Thymus (tissue), 11 donors: ENCODE data around the gene PCSK6. TPM values are rescaled to one million over a fixed set of nuclear protein-coding genes. Genes with fewer than 3 reads are reported as not detected.

Experiments
- DNase-seq, 9 donors: peaks; one replicate each; pipeline ENCODE4 v3.0.0-alpha.2; 2013; ENCODE audit warnings: low spot score in 9 of 9, low read depth in 6 of 9, missing footprints in 1 of 9
- H3K27ac ChIP-seq, 2 donors: one replicate each; pipeline ENCODE4 v1.5.1; 2013; ENCODE audit warnings: control low read depth in 1 of 2, low read depth in 1 of 2, low read length in 1 of 2, mild to moderate bottlenecking in 1 of 2, moderate library complexity in 1 of 2
- H3K27me3 ChIP-seq, 2 donors: one replicate each; pipeline ENCODE4 v1.5.1; 2013; ENCODE audit warnings: low read length in 1 of 2; ENCODE audit not compliant: control insufficient read depth in 2 of 2, insufficient read depth in 1 of 2
- H3K36me3 ChIP-seq, 2 donors: one replicate each; pipeline ENCODE4 v1.5.1; 2013; ENCODE audit warnings: low read length in 1 of 2, mild to moderate bottlenecking in 1 of 2, moderate library complexity in 1 of 2; ENCODE audit not compliant: control insufficient read depth in 2 of 2, insufficient read depth in 2 of 2
- H3K4me1 ChIP-seq, 2 donors: one replicate each; pipeline ENCODE4 v1.5.1; 2013; ENCODE audit warnings: low read length in 2 of 2; ENCODE audit not compliant: control insufficient read depth in 2 of 2, insufficient read depth in 2 of 2
- H3K4me3 ChIP-seq, 2 donors: one replicate each; pipeline ENCODE4 v1.5.1; 2013; ENCODE audit warnings: low read length in 2 of 2, control low read depth in 1 of 2, mild to moderate bottlenecking in 1 of 2
- H3K9me3 ChIP-seq, 2 donors: one replicate each; pipeline ENCODE4 v1.5.1; 2013; ENCODE audit warnings: low read length in 1 of 2, mild to moderate bottlenecking in 1 of 2; ENCODE audit not compliant: control insufficient read depth in 2 of 2, insufficient read depth in 1 of 2
- WGBS: extraction: QIAGEN DNeasy Blood & Tissue Kit; methylation state at CpG from one replicate; pipeline ENCODE4 v1.1.7; 2013; 5-methylcytosine and 5-hydroxymethylcytosine counted together
- polyA plus RNA-seq: library from polyadenylated mRNA; stranded (reverse); fragments of 200-250 nt; gene quantifications from one replicate; pipeline ENCODE4 v1.2.3, GENCODE V29; 2013
- total RNA-seq: library from RNA; stranded (reverse); fragments of 120-200 nt; gene quantifications from one replicate; pipeline ENCODE4 v1.2.4, GENCODE V29; 2013
- donor health status: healthy.

Gene PCSK6
- total and polyA plus RNA-seq, 2 donors = 10.1 to 10.5 TPM

DNA sequence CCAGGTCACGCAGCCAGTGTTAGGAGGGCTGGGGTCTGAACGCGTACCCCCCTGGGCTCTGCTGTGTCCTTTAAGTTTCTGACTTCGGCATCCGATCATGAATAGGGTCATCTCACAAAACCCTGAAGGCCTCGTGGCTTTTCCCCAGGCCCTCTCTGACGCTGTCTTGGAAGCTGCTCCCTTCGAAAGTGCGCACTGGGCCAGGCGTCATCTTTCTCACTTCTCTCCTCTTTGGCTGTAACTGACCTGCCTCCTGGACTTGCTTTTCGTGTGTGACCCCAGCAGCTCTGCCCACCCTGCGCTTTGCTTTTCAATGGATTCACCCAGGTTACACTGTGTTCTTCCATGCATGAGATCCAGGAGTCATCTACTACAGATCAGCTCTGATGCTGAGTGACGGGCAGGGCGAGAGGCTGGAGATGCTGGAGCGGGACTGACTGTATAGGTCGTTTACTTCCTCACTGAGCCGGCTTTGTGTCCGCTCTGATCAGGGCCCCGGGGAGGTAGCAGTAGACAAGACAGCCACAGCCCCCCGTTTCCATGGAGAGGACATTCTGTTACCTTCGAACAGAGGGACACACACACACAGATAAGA, 45.0 kb upstream of the PCSK6 start:
- no peaks in the 10 kb centered on the region for H3K4me1 ChIP-seq
- H3K27ac ChIP-seq = no peak overlapping the region
- no peaks in the 10 kb centered on the region for H3K27me3 ChIP-seq
- DNase-seq = no peak
- H3K36me3 ChIP-seq = no peaks in the 10 kb centered on the region
- H3K4me3 ChIP-seq = no peak overlapping the region
- no peaks in the 10 kb centered on the region for H3K9me3 ChIP-seq
- 95% methylated on average over 21 of the region's 21 CpGs for WGBS

GRCh38 chr15:101533371-101534140, 44.0 kb upstream of the PCSK6 start:
- H3K27ac ChIP-seq = no peak overlapping the region
- H3K27me3 ChIP-seq = no peaks in the 10 kb centered on the region
- no peaks in the 10 kb centered on the region for H3K4me1 ChIP-seq
- WGBS = 92% methylated on average over 13 of the region's 13 CpGs
- H3K9me3 ChIP-seq = no peaks in the 10 kb centered on the region
- H3K4me3 ChIP-seq = no peak overlapping the region
- DNase-seq = no peak
- H3K36me3 ChIP-seq = no peaks in the 10 kb centered on the region

- H3K27ac ChIP-seq = no peak overlapping the region
- H3K4me1 ChIP-seq = no peaks in the 10 kb centered on the region
- no peaks in the 10 kb centered on the region for H3K36me3 ChIP-seq
- H3K4me3 ChIP-seq = no peak overlapping the region
- WGBS = 98% methylated on average over 6 of the region's 6 CpGs
- H3K27me3 ChIP-seq = no peaks in the 10 kb centered on the region
- no peaks in the 10 kb centered on the region for H3K9me3 ChIP-seq
- DNase-seq = no peak
Observed at GRCh38 chr15:101532865-101533264, 43.4 kb upstream of the PCSK6 start.

DNA sequence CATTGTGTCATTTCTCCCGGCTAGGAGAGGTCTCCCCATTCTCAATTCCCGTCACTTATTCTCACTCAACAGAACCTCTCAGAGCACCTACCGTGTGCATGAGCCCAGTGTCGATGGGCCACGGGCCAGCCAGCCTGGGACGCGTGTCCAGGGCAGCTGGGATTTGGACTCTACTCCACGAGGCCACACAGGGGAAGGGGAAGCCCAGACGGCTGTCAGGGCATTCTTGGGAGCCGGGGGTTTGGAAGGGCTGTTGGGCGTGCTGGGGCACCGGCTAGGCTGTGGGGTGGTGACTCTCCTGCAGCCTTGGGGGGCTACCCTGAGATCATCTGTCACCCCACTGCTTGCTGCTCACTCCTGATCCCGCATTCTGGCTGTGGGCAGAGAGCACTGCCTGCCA, 41.7 kb upstream of the PCSK6 start:
- no peak for DNase-seq
- Histone ChIP-seq H3K27me3 (no peaks in the 10 kb centered on the region), H3K27ac (no peak overlapping the region), H3K4me1 (no peaks in the 10 kb centered on the region), H3K9me3 (no peaks in the 10 kb centered on the region), H3K36me3 (no peaks in the 10 kb centered on the region), H3K4me3 (no peak overlapping the region)
- 93% methylated on average over 13 of the region's 13 CpGs for WGBS

GRCh38 chr15:101530224-101530958, 40.9 kb upstream of the PCSK6 start:
- Histone ChIP-seq H3K36me3 (no peaks in the 10 kb centered on the region), H3K9me3 (no peaks in the 10 kb centered on the region), H3K27me3 (no peaks in the 10 kb centered on the region), H3K4me1 (no peaks in the 10 kb centered on the region), H3K27ac (no peak overlapping the region), H3K4me3 (no peak overlapping the region)
- no peak for DNase-seq
- WGBS = 97% methylated on average over 17 of the region's 17 CpGs

DNA sequence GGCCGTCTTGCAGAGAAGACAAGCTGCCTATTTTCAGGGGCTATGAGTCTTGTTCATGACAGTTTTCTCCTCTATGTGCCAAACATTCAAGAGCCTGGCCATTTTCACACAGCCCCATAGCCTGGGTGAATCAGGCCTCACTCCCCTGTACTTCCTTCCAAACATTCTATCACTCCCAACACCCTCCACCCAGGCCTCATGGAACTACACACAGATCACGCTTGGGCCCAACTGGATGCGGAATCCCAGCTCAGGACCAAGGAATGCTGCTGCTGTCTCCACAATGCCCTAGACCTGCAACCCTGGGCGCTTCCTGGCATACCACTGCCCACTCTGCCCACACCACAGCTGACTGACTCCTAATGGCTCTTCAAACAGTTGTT, 39.4 kb upstream of the PCSK6 start:
- Histone ChIP-seq H3K4me3 (no peak overlapping the region), H3K27ac (no peak overlapping the region), H3K36me3 (no peaks in the 10 kb centered on the region), H3K9me3 (no peaks in the 10 kb centered on the region), H3K4me1 (no peaks in the 10 kb centered on the region), H3K27me3 (no peaks in the 10 kb centered on the region)
- WGBS = 71% methylated on average over 4 of the region's 4 CpGs
- no peak for DNase-seq

DNA sequence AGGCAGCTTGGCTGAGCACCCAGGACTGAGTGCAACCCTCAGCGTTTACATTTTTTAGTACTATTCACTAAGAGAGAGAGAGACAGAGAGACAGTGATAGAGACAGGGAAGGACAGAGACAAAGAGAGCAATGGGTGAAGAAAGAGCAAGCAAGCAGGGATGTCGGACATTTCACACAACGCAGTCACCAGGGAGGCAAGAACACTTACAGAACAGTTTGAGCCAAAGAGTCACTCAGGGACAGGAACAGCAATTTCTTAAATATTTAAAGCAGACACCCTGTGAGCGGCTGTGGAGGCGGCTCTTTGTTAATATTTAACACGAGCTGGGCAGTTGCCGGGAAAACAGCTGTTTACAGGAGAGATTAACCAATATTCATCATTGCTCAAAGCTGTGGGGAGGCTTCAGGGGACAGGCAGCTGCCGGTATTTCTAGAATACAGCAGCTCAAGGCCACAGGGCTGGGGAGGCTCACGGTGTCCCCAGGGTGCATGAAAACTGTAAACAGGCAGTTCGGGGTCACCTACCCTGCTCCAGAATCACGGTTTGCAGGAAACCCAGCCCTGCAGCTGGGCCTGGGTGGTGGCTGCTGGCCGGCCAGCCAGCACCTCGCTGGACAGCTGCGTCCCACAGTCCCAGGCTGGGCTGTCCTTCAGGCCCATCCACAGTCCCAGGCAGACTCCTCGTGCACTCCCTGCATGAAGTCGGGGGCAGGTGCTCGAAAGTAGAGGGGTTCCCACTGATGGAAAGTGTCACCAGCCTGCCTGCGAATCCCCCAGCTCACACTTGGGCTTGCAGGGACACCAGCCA, 38.8 kb upstream of the PCSK6 start:
- Histone ChIP-seq H3K4me3 (no peak overlapping the region), H3K9me3 (no peaks in the 10 kb centered on the region), H3K27ac (no peak overlapping the region), H3K27me3 (no peaks in the 10 kb centered on the region), H3K4me1 (no peaks in the 10 kb centered on the region), H3K36me3 (no peaks in the 10 kb centered on the region)
- DNase-seq = no peak
- WGBS = 90% methylated on average over 18 of the region's 18 CpGs

DNA sequence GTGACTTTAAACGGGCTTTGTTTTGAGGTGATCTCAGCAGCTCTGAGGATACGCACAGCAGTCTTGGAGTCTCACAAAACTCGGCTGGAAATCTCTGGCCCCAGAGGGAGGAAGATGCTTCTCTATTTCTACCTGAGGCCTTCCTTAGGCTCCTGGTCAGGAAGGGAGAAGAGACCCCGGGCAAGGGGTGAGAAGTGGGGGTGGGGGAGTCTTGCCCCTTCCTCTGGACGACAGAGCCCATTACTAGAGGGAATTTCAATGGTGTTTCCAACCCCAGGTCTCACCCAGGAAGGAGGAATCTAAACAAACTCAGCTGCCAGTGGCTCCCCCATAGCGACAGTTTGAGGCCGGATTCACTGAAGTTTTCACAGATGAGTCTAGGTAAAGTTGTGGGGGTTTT, 37.4 kb upstream of the PCSK6 start:
- whole genome bisulfite sequencing = 94% methylated on average over 7 of the region's 7 CpGs
- H3K9me3 ChIP-seq = no peaks in the 10 kb centered on the region
- H3K27ac ChIP-seq = no peak overlapping the region
- no peak for DNase-seq
- H3K36me3 ChIP-seq = no peaks in the 10 kb centered on the region
- H3K4me3 ChIP-seq = no peak overlapping the region
- H3K4me1 ChIP-seq = no peaks in the 10 kb centered on the region
- H3K27me3 ChIP-seq = no peaks in the 10 kb centered on the region

- Histone ChIP-seq H3K9me3 (no peaks in the 10 kb centered on the region), H3K4me1 (no peaks in the 10 kb centered on the region), H3K4me3 (no peak overlapping the region), H3K27me3 (no peaks in the 10 kb centered on the region), H3K36me3 (no peaks in the 10 kb centered on the region), H3K27ac (no peak overlapping the region)
- WGBS = 92% methylated on average over 13 of the region's 13 CpGs
- DNase-seq = no peak
Observed at GRCh38 chr15:101526442-101526841, 36.9 kb upstream of the PCSK6 start.
